ENCODE results near the gene SLC2A9.

- peak in 6 of 7 experiments; percentile 26 to 56 (median 50) for TF ChIP-seq CTCF (IDR thresholded peaks at IDR 0.05)
- no peak for TF ChIP-seq POLR2A (IDR thresholded peaks at IDR 0.05)
Observed at GRCh38 chr4:10015140-10015753, 6.0 kb downstream of the SLC2A9 start.
